Caco-2 (cell line): ENCODE measurements around the gene PBX1. TPM values are rescaled to one million over a fixed set of nuclear protein-coding genes. Genes with fewer than 3 reads are reported as not detected.

Experiments
- BruUV-seq: library from RNA; stranded (reverse); fragments of 400-500 nt; replicated peaks from 2 replicates; lab custom pipeline; 2021; lab: Mats Ljungman, UMichigan
- CTCF ChIA-PET: fragments of 300-600 bp; sonication (Branson Sonifier 250); formaldehyde crosslinking; loops from one replicate; lab custom pipeline; 2022; ENCODE audit warnings: antibody characterized with exemption; lab: Charles Lee
- POLR2A ChIA-PET: fragments of 300-600 bp; sonication (Branson Sonifier 250); formaldehyde crosslinking; loops from one replicate; lab custom pipeline; 2022; ENCODE audit warnings: antibody characterized with exemption; lab: Charles Lee
- DNase-seq, 2 experiments: peaks; one replicate each; pipeline versions ENCODE4 v3.0.0 to v3.0.0-alpha.2; 2020 to 2022
- H3K27me3 ChIP-seq: replicated peaks from 2 replicates; pipeline ENCODE4 v1.6.0; 2011; ENCODE audit warnings: low read length; ENCODE audit not compliant: control insufficient read depth, insufficient read depth
- H3K36me3 ChIP-seq: 2 replicates; pipeline ENCODE4 v1.5.1; 2011; ENCODE audit warnings: low read length; ENCODE audit not compliant: control insufficient read depth, insufficient read depth
- H3K4me1 ChIP-seq: fragments of 250-450 bp; sonication (Bioruptor Pico); 2 replicates; pipeline ENCODE4 v1.5.1; 2020; ENCODE audit warnings: mild to moderate bottlenecking
- H3K4me3 ChIP-seq: 2 replicates; pipeline ENCODE4 v1.5.1; 2011; ENCODE audit warnings: low read depth, mild to moderate bottlenecking, control low read depth, low read length
- H3K9me3 ChIP-seq: fragments of 250-450 bp; sonication (Bioruptor Pico); 2 replicates; pipeline ENCODE4 v1.5.1; 2020; ENCODE audit warnings: mild to moderate bottlenecking, moderate library complexity
- H3K27ac Mint-ChIP-seq: one replicate; pipeline ENCODE4 v1.8.0; 2022; ENCODE audit warnings: mixed read lengths; ENCODE audit not compliant: unreplicated experiment
- H3K27me3 Mint-ChIP-seq: one replicate; pipeline ENCODE4 v1.8.0; 2022; ENCODE audit warnings: mixed read lengths; ENCODE audit not compliant: insufficient read depth, unreplicated experiment
- H3K36me3 Mint-ChIP-seq: one replicate; pipeline ENCODE4 v1.8.0; 2022; ENCODE audit warnings: mild to moderate bottlenecking, mixed read lengths; ENCODE audit not compliant: insufficient read depth, unreplicated experiment
- H3K4me1 Mint-ChIP-seq: one replicate; pipeline ENCODE4 v1.8.0; 2022; ENCODE audit warnings: low read depth, mixed read lengths; ENCODE audit not compliant: unreplicated experiment
- H3K4me3 Mint-ChIP-seq: one replicate; pipeline ENCODE4 v1.8.0; 2022; ENCODE audit warnings: mild to moderate bottlenecking, moderate library complexity, mixed read lengths; ENCODE audit not compliant: unreplicated experiment
- H3K9me3 Mint-ChIP-seq: one replicate; pipeline ENCODE4 v1.8.0; 2022; ENCODE audit warnings: mixed read lengths; ENCODE audit not compliant: unreplicated experiment
- CTCF ChIP-seq, 2 experiments: fragments of 200-600 bp in 1 of 2; IDR thresholded peaks; 1 replicate in 1 of 2; 2 replicates in 1 of 2; pipeline versions ENCODE4 v1.5.1 to v1.8.0; 2011 to 2022; ENCODE audit warnings: antibody characterized with exemption in 1 of 2, control low read depth in 1 of 2, inconsistent platforms in 1 of 2, low read depth in 1 of 2, low read length in 1 of 2, mild to moderate bottlenecking in 1 of 2, moderate library complexity in 1 of 2; ENCODE audit not compliant: insufficient read depth in 1 of 2, severe bottlenecking in 1 of 2, unreplicated experiment in 1 of 2
- intact Hi-C: fragments of 100-400 bp; cut with micrococcal nuclease; formaldehyde crosslinking; loops from one replicate; pipeline ENCODE4 v1.10.0; 2022; ENCODE audit not compliant: unreplicated experiment
- total RNA-seq: library from RNA; stranded (reverse); gene quantifications from 2 replicates; pipeline ENCODE4 v1.2.3, GENCODE V29; 2022

PBX1 gene
- total RNA-seq, 1 experiment from 2014 or later = 103 TPM

- H3K4me1 Mint-ChIP-seq = peaks cover 16% of the 10 kb centered on the region
Observed at GRCh38 chr1:164560556-164560955, 1.6 kb downstream of the PBX1 start.

GRCh38 chr1:164561007-164561406 is 2.0 kb downstream of the PBX1 start:
- H3K9me3 ChIP-seq = no peaks in the 10 kb centered on the region
- DNase-seq = no peak
- no peaks in the 10 kb centered on the region for H3K27me3 ChIP-seq
- ChIA-PET CTCF (no interaction called here), POLR2A (interaction anchor here (1.1 kb wide), 1 partner anchor 27 kb away, joined by 3 read pairs; no protein-coding TSS in a partner anchor)
- H3K4me3 ChIP-seq = peak overlapping the region; percentile 74
- no peaks in the 10 kb centered on the region for H3K27me3 Mint-ChIP-seq
- H3K4me1 Mint-ChIP-seq = peaks cover 16% of the 10 kb centered on the region
- H3K36me3 ChIP-seq = no peaks in the 10 kb centered on the region
- peaks cover 24% of the 10 kb centered on the region for H3K4me1 ChIP-seq
- BruUV-seq = no TSS peak
- H3K36me3 Mint-ChIP-seq = peaks cover 11% of the 10 kb centered on the region
- no peak for TF ChIP-seq CTCF (IDR thresholded peaks at IDR 0.05; ENCODE audit: insufficient read depth in 1 of 2, low read depth in 1 of 2, low read length in 1 of 2, severe bottlenecking in 1 of 2, unreplicated experiment in 1 of 2)
- H3K9me3 Mint-ChIP-seq = no peaks in the 10 kb centered on the region
- peak overlapping the region; percentile 81 for H3K4me3 Mint-ChIP-seq
- H3K27ac Mint-ChIP-seq = peak overlapping the region; percentile 46
- intact Hi-C loops = no loop called here

More at GRCh38 chr1:164560556-164560955, 1.6 kb downstream of the PBX1 start:
- no peak for TF ChIP-seq CTCF (IDR thresholded peaks at IDR 0.05; ENCODE audit: insufficient read depth in 1 of 2, low read depth in 1 of 2, low read length in 1 of 2, severe bottlenecking in 1 of 2, unreplicated experiment in 1 of 2)
- CTCF ChIA-PET = no interaction called here
- no peaks in the 10 kb centered on the region for H3K27me3 Mint-ChIP-seq
- DNase-seq = no peak
- no peaks in the 10 kb centered on the region for H3K9me3 Mint-ChIP-seq
- peak overlapping the region; percentile 81 for H3K4me3 Mint-ChIP-seq
- H3K4me1 ChIP-seq = peaks cover 24% of the 10 kb centered on the region
- no peaks in the 10 kb centered on the region for H3K9me3 ChIP-seq
- intact Hi-C loops = no loop called here
- POLR2A ChIA-PET = no interaction called here
- H3K4me3 ChIP-seq = peak overlapping the region; percentile 74
- peak overlapping the region; percentile 46 for H3K27ac Mint-ChIP-seq
- no peaks in the 10 kb centered on the region for H3K36me3 ChIP-seq
- BruUV-seq = no TSS peak
- peaks cover 11% of the 10 kb centered on the region for H3K36me3 Mint-ChIP-seq
- no peaks in the 10 kb centered on the region for H3K27me3 ChIP-seq

- H3K4me1 Mint-ChIP-seq = peaks cover 16% of the 10 kb centered on the region
- peaks cover 11% of the 10 kb centered on the region for H3K36me3 Mint-ChIP-seq
- peak overlapping the region; percentile 46 for H3K27ac Mint-ChIP-seq
- H3K4me3 Mint-ChIP-seq = peak overlapping the region; percentile 81
- Histone ChIP-seq H3K36me3 (no peaks in the 10 kb centered on the region), H3K9me3 (no peaks in the 10 kb centered on the region), H3K27me3 (no peaks in the 10 kb centered on the region), H3K4me3 (peak overlapping the region; percentile 74), H3K4me1 (peaks cover 24% of the 10 kb centered on the region)
- H3K27me3 Mint-ChIP-seq = no peaks in the 10 kb centered on the region
- no peaks in the 10 kb centered on the region for H3K9me3 Mint-ChIP-seq
- intact Hi-C loops = no loop called here
- no peak for DNase-seq
- BruUV-seq = no TSS peak
- POLR2A ChIA-PET = interaction anchor here (1.1 kb wide), 1 partner anchor 27 kb away, joined by 3 read pairs; no protein-coding TSS in a partner anchor
- CTCF ChIA-PET = no interaction called here
- no peak for TF ChIP-seq CTCF (IDR thresholded peaks at IDR 0.05; ENCODE audit: insufficient read depth in 1 of 2, low read depth in 1 of 2, low read length in 1 of 2, severe bottlenecking in 1 of 2, unreplicated experiment in 1 of 2)
Observed at GRCh38 chr1:164561472-164561871, 2.5 kb downstream of the PBX1 start.
